ENCODE results near the gene MACROD2.

Gene MACROD2

GRCh38 chr20:14055127-14055742 lies 59.9 kb downstream of the MACROD2 start:
- Histone ChIP-seq H3K27me3 (ENCODE audit: control insufficient read depth in 1 of 2, insufficient read depth in 2 of 2, low read length in 2 of 2) (no peaks in the 10 kb centered on the region), H3K4me3 (ENCODE audit: low read length in 2 of 2) (no peak overlapping the region), H3K9me3 (ENCODE audit: control insufficient read depth in 2 of 2, low read length in 2 of 2) (no peaks in the 10 kb centered on the region), H3K36me3 (ENCODE audit: control insufficient read depth in 2 of 2, insufficient read depth in 2 of 2, low read length in 2 of 2) (no peaks in the 10 kb centered on the region), H3K4me1 (ENCODE audit: control insufficient read depth, insufficient read depth, low read length) (peaks cover 3% of the 10 kb centered on the region), H3K9ac (ENCODE audit: low read length in 2 of 2) (no peak overlapping the region), H3K27ac (ENCODE audit: low read length) (no peak overlapping the region)

GRCh38 chr20:14062171-14062570 lies 66.9 kb downstream of the MACROD2 start:
- Histone ChIP-seq H3K36me3 (ENCODE audit: control insufficient read depth in 2 of 2, insufficient read depth in 2 of 2, low read length in 2 of 2) (no peaks in the 10 kb centered on the region), H3K27ac (ENCODE audit: low read length) (no peak overlapping the region), H3K9me3 (ENCODE audit: control insufficient read depth in 2 of 2, low read length in 2 of 2) (no peaks in the 10 kb centered on the region), H3K9ac (ENCODE audit: low read length in 2 of 2) (no peak overlapping the region), H3K4me3 (ENCODE audit: low read length in 2 of 2) (no peak overlapping the region), H3K27me3 (ENCODE audit: control insufficient read depth in 1 of 2, insufficient read depth in 2 of 2, low read length in 2 of 2) (no peaks in the 10 kb centered on the region), H3K4me1 (ENCODE audit: control insufficient read depth, insufficient read depth, low read length) (no peaks in the 10 kb centered on the region)

- no peak overlapping the region for H3K9ac ChIP-seq (ENCODE audit: low read length in 2 of 2)
- H3K27ac ChIP-seq (ENCODE audit: low read length) = no peak overlapping the region
- no peaks in the 10 kb centered on the region for H3K4me1 ChIP-seq (ENCODE audit: control insufficient read depth, insufficient read depth, low read length)
- no peak overlapping the region for H3K4me3 ChIP-seq (ENCODE audit: low read length in 2 of 2)
- no peaks in the 10 kb centered on the region for H3K9me3 ChIP-seq (ENCODE audit: control insufficient read depth in 2 of 2, low read length in 2 of 2)
- no peaks in the 10 kb centered on the region for H3K36me3 ChIP-seq (ENCODE audit: control insufficient read depth in 2 of 2, insufficient read depth in 2 of 2, low read length in 2 of 2)
- H3K27me3 ChIP-seq (ENCODE audit: control insufficient read depth in 1 of 2, insufficient read depth in 2 of 2, low read length in 2 of 2) = no peaks in the 10 kb centered on the region
Measured at GRCh38 chr20:14062786-14063185, 67.5 kb downstream of the MACROD2 start.

- no peak overlapping the region for H3K4me3 ChIP-seq (ENCODE audit: low read length in 2 of 2)
- no peaks in the 10 kb centered on the region for H3K36me3 ChIP-seq (ENCODE audit: control insufficient read depth in 2 of 2, insufficient read depth in 2 of 2, low read length in 2 of 2)
- no peaks in the 10 kb centered on the region for H3K4me1 ChIP-seq (ENCODE audit: control insufficient read depth, insufficient read depth, low read length)
- no peaks in the 10 kb centered on the region for H3K9me3 ChIP-seq (ENCODE audit: control insufficient read depth in 2 of 2, low read length in 2 of 2)
- H3K27ac ChIP-seq (ENCODE audit: low read length) = no peak overlapping the region
- H3K27me3 ChIP-seq (ENCODE audit: control insufficient read depth in 1 of 2, insufficient read depth in 2 of 2, low read length in 2 of 2) = no peaks in the 10 kb centered on the region
- H3K9ac ChIP-seq (ENCODE audit: low read length in 2 of 2) = no peak overlapping the region
Measured at GRCh38 chr20:14064333-14064732, 69.0 kb downstream of the MACROD2 start.

GRCh38 chr20:14064921-14065320 lies 69.6 kb downstream of the MACROD2 start:
- H3K27me3 ChIP-seq (ENCODE audit: control insufficient read depth in 1 of 2, insufficient read depth in 2 of 2, low read length in 2 of 2) = no peaks in the 10 kb centered on the region
- no peak overlapping the region for H3K9ac ChIP-seq (ENCODE audit: low read length in 2 of 2)
- no peaks in the 10 kb centered on the region for H3K9me3 ChIP-seq (ENCODE audit: control insufficient read depth in 2 of 2, low read length in 2 of 2)
- H3K4me1 ChIP-seq (ENCODE audit: control insufficient read depth, insufficient read depth, low read length) = no peaks in the 10 kb centered on the region
- H3K36me3 ChIP-seq (ENCODE audit: control insufficient read depth in 2 of 2, insufficient read depth in 2 of 2, low read length in 2 of 2) = no peaks in the 10 kb centered on the region
- H3K27ac ChIP-seq (ENCODE audit: low read length) = no peak overlapping the region
- H3K4me3 ChIP-seq (ENCODE audit: low read length in 2 of 2) = no peak overlapping the region

GRCh38 chr20:14065774-14066173 lies 70.5 kb downstream of the MACROD2 start:
- no peaks in the 10 kb centered on the region for H3K9me3 ChIP-seq (ENCODE audit: control insufficient read depth in 2 of 2, low read length in 2 of 2)
- H3K9ac ChIP-seq (ENCODE audit: low read length in 2 of 2) = no peak overlapping the region
- no peak overlapping the region for H3K27ac ChIP-seq (ENCODE audit: low read length)
- H3K4me3 ChIP-seq (ENCODE audit: low read length in 2 of 2) = no peak overlapping the region
- no peaks in the 10 kb centered on the region for H3K27me3 ChIP-seq (ENCODE audit: control insufficient read depth in 1 of 2, insufficient read depth in 2 of 2, low read length in 2 of 2)
- H3K4me1 ChIP-seq (ENCODE audit: control insufficient read depth, insufficient read depth, low read length) = no peaks in the 10 kb centered on the region
- H3K36me3 ChIP-seq (ENCODE audit: control insufficient read depth in 2 of 2, insufficient read depth in 2 of 2, low read length in 2 of 2) = no peaks in the 10 kb centered on the region

- Histone ChIP-seq H3K9me3 (ENCODE audit: control insufficient read depth in 2 of 2, low read length in 2 of 2) (no peaks in the 10 kb centered on the region), H3K27ac (ENCODE audit: low read length) (no peak overlapping the region), H3K36me3 (ENCODE audit: control insufficient read depth in 2 of 2, insufficient read depth in 2 of 2, low read length in 2 of 2) (no peaks in the 10 kb centered on the region), H3K4me3 (ENCODE audit: low read length in 2 of 2) (no peak overlapping the region), H3K27me3 (ENCODE audit: control insufficient read depth in 1 of 2, insufficient read depth in 2 of 2, low read length in 2 of 2) (no peaks in the 10 kb centered on the region), H3K9ac (ENCODE audit: low read length in 2 of 2) (no peak overlapping the region), H3K4me1 (ENCODE audit: control insufficient read depth, insufficient read depth, low read length) (no peaks in the 10 kb centered on the region)
Measured at GRCh38 chr20:14067603-14068002, 72.3 kb downstream of the MACROD2 start.

GRCh38 chr20:14069796-14070195 lies 74.5 kb downstream of the MACROD2 start:
- H3K4me1 ChIP-seq (ENCODE audit: control insufficient read depth, insufficient read depth, low read length) = no peaks in the 10 kb centered on the region
- no peaks in the 10 kb centered on the region for H3K27me3 ChIP-seq (ENCODE audit: control insufficient read depth in 1 of 2, insufficient read depth in 2 of 2, low read length in 2 of 2)

GRCh38 chr20:14093652-14094051 lies 98.3 kb downstream of the MACROD2 start:
- Histone ChIP-seq H3K9me3 (ENCODE audit: control insufficient read depth in 2 of 2, low read length in 2 of 2) (no peaks in the 10 kb centered on the region), H3K4me1 (ENCODE audit: control insufficient read depth, insufficient read depth, low read length) (no peaks in the 10 kb centered on the region), H3K36me3 (ENCODE audit: control insufficient read depth in 2 of 2, insufficient read depth in 2 of 2, low read length in 2 of 2) (no peaks in the 10 kb centered on the region), H3K4me3 (ENCODE audit: low read length in 2 of 2) (no peak overlapping the region), H3K27me3 (ENCODE audit: control insufficient read depth in 1 of 2, insufficient read depth in 2 of 2, low read length in 2 of 2) (no peaks in the 10 kb centered on the region), H3K9ac (ENCODE audit: low read length in 2 of 2) (no peak overlapping the region), H3K27ac (ENCODE audit: low read length) (no peak overlapping the region)

More at GRCh38 chr20:14069796-14070195, 74.5 kb downstream of the MACROD2 start:
- Histone ChIP-seq H3K27ac (ENCODE audit: low read length) (no peak overlapping the region), H3K4me3 (ENCODE audit: low read length in 2 of 2) (no peak overlapping the region), H3K36me3 (ENCODE audit: control insufficient read depth in 2 of 2, insufficient read depth in 2 of 2, low read length in 2 of 2) (no peaks in the 10 kb centered on the region), H3K9ac (ENCODE audit: low read length in 2 of 2) (no peak overlapping the region), H3K9me3 (ENCODE audit: control insufficient read depth in 2 of 2, low read length in 2 of 2) (no peaks in the 10 kb centered on the region)

- Histone ChIP-seq H3K36me3 (ENCODE audit: control insufficient read depth in 2 of 2, insufficient read depth in 2 of 2, low read length in 2 of 2) (no peaks in the 10 kb centered on the region), H3K27ac (ENCODE audit: low read length) (no peak overlapping the region), H3K9ac (ENCODE audit: low read length in 2 of 2) (no peak overlapping the region), H3K4me3 (ENCODE audit: low read length in 2 of 2) (no peak overlapping the region), H3K27me3 (ENCODE audit: control insufficient read depth in 1 of 2, insufficient read depth in 2 of 2, low read length in 2 of 2) (no peaks in the 10 kb centered on the region), H3K4me1 (ENCODE audit: control insufficient read depth, insufficient read depth, low read length) (no peaks in the 10 kb centered on the region), H3K9me3 (ENCODE audit: control insufficient read depth in 2 of 2, low read length in 2 of 2) (no peaks in the 10 kb centered on the region)
Measured at GRCh38 chr20:14098261-14098660, 102.9 kb downstream of the MACROD2 start.

GRCh38 chr20:14113416-14113815 lies 118.1 kb downstream of the MACROD2 start:
- peaks cover 0 to 2% of the 10 kb centered on the region in 2 donors for H3K9me3 ChIP-seq (ENCODE audit: control insufficient read depth in 2 of 2, low read length in 2 of 2)
- no peaks in the 10 kb centered on the region for H3K27me3 ChIP-seq (ENCODE audit: control insufficient read depth in 1 of 2, insufficient read depth in 2 of 2, low read length in 2 of 2)
- H3K36me3 ChIP-seq (ENCODE audit: control insufficient read depth in 2 of 2, insufficient read depth in 2 of 2, low read length in 2 of 2) = no peaks in the 10 kb centered on the region
- H3K9ac ChIP-seq (ENCODE audit: low read length in 2 of 2) = no peak overlapping the region
- H3K4me3 ChIP-seq (ENCODE audit: low read length in 2 of 2) = no peak overlapping the region
- no peak overlapping the region for H3K27ac ChIP-seq (ENCODE audit: low read length)
- H3K4me1 ChIP-seq (ENCODE audit: control insufficient read depth, insufficient read depth, low read length) = no peaks in the 10 kb centered on the region
